Keratinocyte (primary cell): ENCODE results near the gene DAB1.

Source experiments
- CTCF ChIP-seq, 3 experiments: IDR thresholded peaks in 1 of 3; conservative IDR thresholded peaks in 1 of 3; optimal IDR thresholded peaks in 1 of 3; 2 replicates in 2 of 3; 3 replicates in 1 of 3; pipeline versions ENCODE3 to v1.5.1; 2011; ENCODE audit warnings: low read length in 3 of 3, mild to moderate bottlenecking in 3 of 3, moderate library complexity in 2 of 3, control low read depth in 1 of 3, inconsistent platforms in 1 of 3; ENCODE audit not compliant: insufficient read depth in 2 of 3; ENCODE audit errors: extremely low read depth in 1 of 3
- EZH2 ChIP-seq: IDR thresholded peaks from one replicate; pipeline ENCODE4 v1.6.1; 2012; ENCODE audit warnings: inconsistent platforms, mild to moderate bottlenecking, low read length, moderate library complexity

GRCh38 chr1:57117753-57118152 is 306.1 kb downstream of the DAB1 start:
- TF ChIP-seq CTCF (optimal IDR thresholded peaks at IDR 0.05 in 1 of 3, IDR thresholded peaks at IDR 0.05 in 1 of 3, conservative IDR thresholded peaks at IDR 0.05 in 1 of 3; ENCODE audit: extremely low read depth in 1 of 3, insufficient read depth in 2 of 3, low read length in 3 of 3) (no peak), EZH2 (no peak)
